GM23248 (cell line): ENCODE results near the gene CERT1.

ENCODE experiments used
- EZH2 ChIP-seq: fragments of 200-600 bp; sonication (generic); IDR thresholded peaks from 2 replicates; pipeline ENCODE4 v1.6.1; 2018; ENCODE audit warnings: antibody characterized with exemption, mild to moderate bottlenecking; ENCODE audit not compliant: insufficient read depth, poor library complexity, severe bottlenecking
- EZH2phosphoT487 ChIP-seq: fragments of 200-600 bp; sonication (generic); IDR thresholded peaks from 2 replicates; pipeline ENCODE4 v1.6.1; 2018; ENCODE audit warnings: antibody characterized with exemption, moderate library complexity, mild to moderate bottlenecking, low read depth; ENCODE audit not compliant: insufficient read depth

DNA sequence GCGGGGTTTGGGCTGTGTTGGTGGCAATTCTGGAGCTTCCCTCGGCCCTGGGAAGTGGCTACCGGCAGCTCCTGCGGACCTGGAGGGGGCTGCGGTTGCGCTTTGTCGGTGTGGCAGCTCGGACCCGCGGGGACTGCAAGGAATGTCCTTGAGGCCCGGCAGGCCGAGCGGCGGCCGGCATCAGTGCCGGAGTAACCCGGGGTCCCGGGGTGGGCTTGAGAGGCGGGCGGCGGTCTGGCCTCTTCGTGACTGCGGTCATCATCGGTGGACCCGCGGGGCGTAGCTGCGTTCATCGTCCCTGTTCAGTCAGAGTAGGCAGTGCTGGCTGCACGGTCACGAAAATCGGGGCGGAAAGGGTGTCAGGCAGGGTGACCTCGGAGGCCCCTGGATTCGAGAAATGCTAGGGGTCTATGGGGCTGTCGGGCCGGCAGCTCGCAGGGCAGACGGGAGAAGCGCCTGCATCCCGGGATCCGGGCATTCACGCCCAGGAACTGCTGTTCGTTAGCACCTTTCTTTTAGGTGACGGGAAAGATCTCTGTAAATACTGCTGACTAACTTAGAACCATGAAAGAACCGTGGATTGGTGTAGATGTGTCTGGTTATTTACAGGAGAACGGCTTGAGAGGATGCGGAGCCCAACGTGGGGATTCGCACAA is 173.9 kb downstream of the CERT1 start:
- TF ChIP-seq EZH2 (no peak), EZH2phosphoT487 (no peak)
